Brain microvascular endothelial cell (primary cell): ENCODE measurements around the gene LIG3.

Experiments
- DNase-seq: peaks from one replicate; pipeline ENCODE4 v3.0.0-alpha.2; 2020
- H3K27ac ChIP-seq: fragments of 250-450 bp; sonication (Bioruptor Pico); 2 replicates; pipeline ENCODE4 v1.5.1; 2020; ENCODE audit warnings: mild to moderate bottlenecking, moderate library complexity
- H3K27me3 ChIP-seq: fragments of 250-450 bp; sonication (Bioruptor Pico); replicated peaks from 2 replicates; pipeline ENCODE4 v1.5.1; 2020; ENCODE audit warnings: mild to moderate bottlenecking
- H3K36me3 ChIP-seq: fragments of 250-450 bp; sonication (Bioruptor Pico); replicated peaks from 2 replicates; pipeline ENCODE4 v1.5.1; 2020; ENCODE audit warnings: mild to moderate bottlenecking
- H3K4me3 ChIP-seq: 2 replicates; pipeline ENCODE4 v1.5.1; 2011; ENCODE audit warnings: low read depth, mild to moderate bottlenecking, control low read depth, low read length, moderate library complexity
- in situ Hi-C: cut with HindIII; loops from 2 replicates; pipeline ENCODE4 v1.10.0; 2017; ENCODE audit warnings: low sequenced_read_pairs, low pct_ligation_motif_present
- TF ChIP-seq, protein P1 (sequence below): IDR thresholded peaks from 2 replicates; pipeline ENCODE4 v1.5.1; 2011; ENCODE audit warnings: low read depth, mild to moderate bottlenecking, moderate library complexity, low read length, control low read depth, inconsistent platforms; ENCODE audit errors: missing control alignments

Gene LIG3

DNA sequence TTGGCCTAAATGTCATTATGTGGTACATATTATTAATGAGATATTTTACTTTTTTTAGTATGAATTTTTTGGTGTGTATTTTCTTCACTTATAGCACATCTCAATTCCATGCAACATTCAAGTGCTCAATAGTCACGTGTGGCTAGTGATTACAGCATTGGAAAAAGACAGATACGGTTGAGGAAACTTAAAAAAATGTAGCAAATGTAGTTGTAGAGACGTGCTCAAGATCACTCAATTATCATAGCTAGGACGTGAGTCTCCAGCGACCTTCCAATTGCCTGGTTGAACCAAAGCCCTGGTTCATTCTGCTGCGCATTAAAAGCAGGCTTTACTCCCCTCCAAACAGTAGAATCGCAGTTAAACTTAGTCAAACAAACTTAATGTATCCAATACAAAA lies 1.2 kb upstream of the LIG3 start:
- Histone ChIP-seq H3K4me3 (no peak overlapping the region), H3K27ac (no peak overlapping the region)
- TF ChIP-seq, protein P1, sequence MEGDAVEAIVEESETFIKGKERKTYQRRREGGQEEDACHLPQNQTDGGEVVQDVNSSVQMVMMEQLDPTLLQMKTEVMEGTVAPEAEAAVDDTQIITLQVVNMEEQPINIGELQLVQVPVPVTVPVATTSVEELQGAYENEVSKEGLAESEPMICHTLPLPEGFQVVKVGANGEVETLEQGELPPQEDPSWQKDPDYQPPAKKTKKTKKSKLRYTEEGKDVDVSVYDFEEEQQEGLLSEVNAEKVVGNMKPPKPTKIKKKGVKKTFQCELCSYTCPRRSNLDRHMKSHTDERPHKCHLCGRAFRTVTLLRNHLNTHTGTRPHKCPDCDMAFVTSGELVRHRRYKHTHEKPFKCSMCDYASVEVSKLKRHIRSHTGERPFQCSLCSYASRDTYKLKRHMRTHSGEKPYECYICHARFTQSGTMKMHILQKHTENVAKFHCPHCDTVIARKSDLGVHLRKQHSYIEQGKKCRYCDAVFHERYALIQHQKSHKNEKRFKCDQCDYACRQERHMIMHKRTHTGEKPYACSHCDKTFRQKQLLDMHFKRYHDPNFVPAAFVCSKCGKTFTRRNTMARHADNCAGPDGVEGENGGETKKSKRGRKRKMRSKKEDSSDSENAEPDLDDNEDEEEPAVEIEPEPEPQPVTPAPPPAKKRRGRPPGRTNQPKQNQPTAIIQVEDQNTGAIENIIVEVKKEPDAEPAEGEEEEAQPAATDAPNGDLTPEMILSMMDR, result no peak

DNA sequence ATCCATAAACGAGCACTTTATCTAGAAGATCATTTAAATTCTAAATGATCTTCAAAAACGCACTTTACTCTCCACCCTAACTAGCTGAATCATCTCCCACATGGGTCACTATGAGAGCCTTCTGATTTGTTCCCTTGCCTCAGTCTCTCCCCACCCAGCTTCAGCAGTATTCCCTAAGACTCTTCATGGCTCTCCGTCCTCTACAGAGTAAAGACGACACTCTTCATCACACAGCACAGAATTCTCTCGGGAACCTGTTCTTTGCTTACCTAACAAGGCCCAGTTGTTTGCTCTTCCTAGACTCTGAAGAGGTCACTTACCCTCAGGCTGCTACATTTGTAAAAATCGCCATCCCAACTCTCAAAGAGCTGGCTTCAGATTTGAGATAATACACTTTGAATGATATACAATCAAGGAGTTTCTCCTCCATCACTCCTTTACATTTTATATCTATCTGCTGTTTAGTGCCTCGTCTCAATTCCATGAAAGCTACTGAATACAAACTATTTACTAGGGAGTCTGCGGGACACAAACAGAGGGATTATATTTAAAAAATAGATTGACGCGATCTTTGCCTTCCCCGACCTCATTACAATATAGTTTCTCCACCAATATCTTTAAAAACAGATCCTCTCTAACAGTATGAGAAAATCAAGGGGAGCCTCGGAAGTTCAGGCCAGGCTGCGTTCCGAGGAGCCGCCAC lies 511 bp upstream of the LIG3 start:
- Histone ChIP-seq H3K4me3 (peak overlapping the region; percentile 72), H3K36me3 (peaks cover 4% of the 10 kb centered on the region)
- DNase-seq, result no peak

More for the DNA sequence above, 1.2 kb upstream of the LIG3 start:
- H3K36me3 ChIP-seq, result peaks cover 4% of the 10 kb centered on the region
- no peak for DNase-seq
- no peaks in the 10 kb centered on the region for H3K27me3 ChIP-seq
- in situ Hi-C loops, result no loop called here

DNA sequence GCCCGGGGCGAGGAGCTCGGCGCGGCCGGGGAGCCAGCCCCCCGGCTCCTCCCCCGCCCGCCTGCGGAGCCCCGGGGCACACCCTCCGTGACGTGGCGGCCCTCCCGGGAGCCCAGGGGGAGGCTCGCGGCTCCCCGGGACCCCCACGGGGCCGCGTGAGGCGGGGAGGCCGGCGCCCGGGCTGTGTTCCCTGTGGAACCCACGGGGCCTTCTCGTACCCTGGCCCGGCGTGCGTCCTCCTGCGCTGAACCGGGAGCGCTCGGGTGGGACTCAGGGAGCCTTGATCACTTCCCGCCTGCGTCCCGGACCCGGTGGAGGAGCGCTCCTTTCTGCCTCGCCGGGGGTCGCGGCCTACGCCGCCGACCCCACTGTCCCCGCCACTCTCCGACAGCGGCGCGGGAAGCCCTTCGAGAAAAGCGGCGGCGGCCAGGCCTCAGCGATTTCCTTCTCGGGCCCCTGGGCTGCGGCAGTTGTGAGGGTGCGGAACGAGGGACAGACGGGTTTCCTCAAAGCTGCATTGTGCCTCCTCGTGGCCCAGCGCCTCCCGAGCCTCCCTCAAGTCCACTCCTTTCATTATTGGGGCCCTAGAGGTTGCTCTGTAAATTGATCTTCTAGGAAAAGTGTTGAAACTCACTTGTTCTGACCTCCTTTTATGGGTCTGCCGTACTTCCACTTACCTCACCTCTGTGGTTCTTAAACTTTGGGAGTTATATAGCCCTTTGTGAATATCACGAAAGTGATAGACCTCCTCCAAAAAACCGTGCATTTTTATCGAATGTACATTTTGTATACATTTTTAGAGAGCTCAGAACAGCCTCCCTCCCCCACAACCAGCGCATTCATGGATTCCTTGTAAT lies 597 bp downstream of the LIG3 start:
- H3K4me3 ChIP-seq, result peak overlapping the region; percentile 72
- no peaks in the 10 kb centered on the region for H3K27me3 ChIP-seq
- in situ Hi-C loops, result no loop called here
- peaks cover 4% of the 10 kb centered on the region for H3K36me3 ChIP-seq
- DNase-seq, result peak; percentile 71
- peak overlapping the region; percentile 97 for H3K27ac ChIP-seq
- TF ChIP-seq, protein P1, result peak; percentile 57

More for the DNA sequence above, 511 bp upstream of the LIG3 start:
- in situ Hi-C loops, result no loop called here
- H3K27ac ChIP-seq, result peak overlapping the region; percentile 97
- TF ChIP-seq, protein P1, result no peak
- H3K27me3 ChIP-seq, result no peaks in the 10 kb centered on the region

DNA sequence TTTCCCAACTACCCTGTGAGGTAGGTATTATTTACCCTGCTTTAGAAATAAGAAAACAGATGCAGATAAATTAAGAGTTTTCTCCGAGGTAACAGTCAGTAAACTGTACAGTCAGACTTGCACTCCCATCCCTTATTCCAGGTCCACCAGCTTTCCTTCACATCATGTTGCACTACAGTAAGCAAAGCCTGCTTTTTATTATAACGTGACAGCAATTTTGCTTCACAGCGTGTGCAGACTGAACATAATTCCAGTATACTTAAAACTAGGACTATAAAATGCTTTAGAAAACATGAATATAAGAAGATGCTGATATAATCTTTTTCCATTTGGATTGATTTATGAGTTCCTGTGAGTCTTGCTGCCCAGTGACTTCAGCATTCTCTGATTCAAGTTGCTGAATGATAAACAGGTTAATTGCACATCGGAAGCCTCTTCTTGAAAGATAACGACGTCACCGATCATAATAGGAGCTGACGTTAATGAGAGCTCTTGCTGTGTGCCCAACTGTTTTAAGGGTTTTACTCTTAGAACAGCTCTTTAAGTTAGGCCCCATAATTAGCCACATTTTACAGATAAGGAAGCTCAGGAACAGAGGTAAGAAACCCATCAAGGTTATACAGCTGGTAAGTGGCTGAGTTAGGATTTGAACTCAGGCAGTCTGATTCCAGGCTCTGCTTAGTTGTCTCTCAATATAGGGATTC lies 1.4 kb downstream of the LIG3 start:
- Histone ChIP-seq H3K4me3 (peak overlapping the region; percentile 72), H3K27ac (peak overlapping the region; percentile 97), H3K36me3 (peaks cover 4% of the 10 kb centered on the region), H3K27me3 (no peaks in the 10 kb centered on the region)
- TF ChIP-seq, protein P1, result no peak
- DNase-seq, result no peak
- in situ Hi-C loops, result no loop called here

DNA sequence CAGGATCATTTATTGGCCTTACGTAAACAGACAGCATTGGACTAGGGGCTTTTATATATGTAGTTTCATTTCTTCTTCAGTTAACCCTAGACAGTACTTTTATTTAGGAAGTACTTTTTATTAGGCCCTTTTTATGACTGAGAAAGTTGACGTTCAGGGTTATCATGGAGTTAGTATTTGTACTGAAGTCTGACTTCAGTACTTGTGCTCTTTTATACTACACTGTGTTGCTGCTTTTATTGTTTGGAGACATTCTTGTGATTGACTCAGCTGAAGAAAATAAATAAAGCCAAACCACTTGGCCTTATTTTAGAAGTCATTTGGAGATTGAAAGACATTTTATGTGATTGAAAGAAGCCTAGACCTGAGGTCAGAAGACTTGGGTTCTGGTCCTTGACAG lies 6.9 kb downstream of the LIG3 start:
- TF ChIP-seq, protein P1, result no peak
- H3K27ac ChIP-seq, result no peak overlapping the region
- in situ Hi-C loops, result no loop called here
- DNase-seq, result no peak
- no peak overlapping the region for H3K4me3 ChIP-seq
- peaks cover 24% of the 10 kb centered on the region for H3K36me3 ChIP-seq
- no peaks in the 10 kb centered on the region for H3K27me3 ChIP-seq
